Stimulated activated CD4-positive, alpha-beta T cell treated with anti-CD3 and anti-CD28 coated beads, Interleukin-4, amount 100 ng/mL, for 1 hour (primary cell): ENCODE results near the gene EPB41L4B.

Source experiments
- DNase-seq: peaks from one replicate; pipeline ENCODE4 v3.0.0-alpha.2; 2020

The EPB41L4B gene

GRCh38 chr9:109319626-109320241 is 1.1 kb downstream of the EPB41L4B start:
- peak; percentile 11 for DNase-seq

- no peak for DNase-seq
Observed at GRCh38 chr9:109319017-109319625, 1.7 kb downstream of the EPB41L4B start.

GRCh38 chr9:109317979-109318741 is 2.7 kb downstream of the EPB41L4B start:
- DNase-seq = no peak

GRCh38 chr9:109317311-109317978 is 3.4 kb downstream of the EPB41L4B start:
- no peak for DNase-seq

- no peak for DNase-seq
Observed at GRCh38 chr9:109316207-109316640, 4.6 kb downstream of the EPB41L4B start.

GRCh38 chr9:109315480-109316206 is 5.2 kb downstream of the EPB41L4B start:
- no peak for DNase-seq

- no peak for DNase-seq
Observed at GRCh38 chr9:109314011-109314531, 6.8 kb downstream of the EPB41L4B start.

- DNase-seq = no peak
Observed at GRCh38 chr9:109313351-109313750, 7.5 kb downstream of the EPB41L4B start.

- DNase-seq = no peak
Observed at GRCh38 chr9:109312783-109313182, 8.1 kb downstream of the EPB41L4B start.

GRCh38 chr9:109311731-109312130 is 9.1 kb downstream of the EPB41L4B start:
- DNase-seq = no peak

GRCh38 chr9:109311286-109311685 is 9.6 kb downstream of the EPB41L4B start:
- no peak for DNase-seq

GRCh38 chr9:109310486-109310901 is 10.4 kb downstream of the EPB41L4B start:
- no peak for DNase-seq

- no peak for DNase-seq
Observed at GRCh38 chr9:109309282-109309681, 11.6 kb downstream of the EPB41L4B start.

GRCh38 chr9:109307380-109308240 is 13.2 kb downstream of the EPB41L4B start:
- DNase-seq = no peak

- DNase-seq = no peak
Observed at GRCh38 chr9:109305801-109306200, 15.1 kb downstream of the EPB41L4B start.

GRCh38 chr9:109304347-109304746 is 16.5 kb downstream of the EPB41L4B start:
- DNase-seq = no peak

GRCh38 chr9:109303900-109304299 is 17.0 kb downstream of the EPB41L4B start:
- DNase-seq = no peak

- no peak for DNase-seq
Observed at GRCh38 chr9:109302606-109303005, 18.3 kb downstream of the EPB41L4B start.

GRCh38 chr9:109301012-109301411 is 19.8 kb downstream of the EPB41L4B start:
- DNase-seq = no peak

GRCh38 chr9:109299891-109300290 is 21.0 kb downstream of the EPB41L4B start:
- DNase-seq = no peak

- DNase-seq = no peak
Observed at GRCh38 chr9:109297899-109298298, 23.0 kb downstream of the EPB41L4B start.
